ENCODE results near the gene SIK2.
"Not testable (repeated sequence)": the region's sequence is repeated elsewhere in the genome, so short reads cannot be mapped to it uniquely, and the experiment has no call there.

Gene SIK2

GRCh38 chr11:111756097-111756496 is 153.8 kb downstream of the SIK2 start:
- Mint-ChIP-seq H3K36me3 (peaks cover 39% of the 10 kb centered on the region), H3K9me3 (no peaks in the 10 kb centered on the region), H3K27ac (no peak overlapping the region), H3K4me1 (no peaks in the 10 kb centered on the region), H3K27me3 (no peaks in the 10 kb centered on the region), H3K4me3 (no peak overlapping the region)
- DNase-seq (ENCODE audit: low spot score in 2 of 2): no peak
- no peak for ATAC-seq (ENCODE audit: low read depth)

GRCh38 chr11:111759376-111759775 is 157.1 kb downstream of the SIK2 start:
- Mint-ChIP-seq H3K4me1 (peaks cover 10% of the 10 kb centered on the region), H3K27me3 (no peaks in the 10 kb centered on the region), H3K4me3 (no peak overlapping the region), H3K36me3 (peaks cover 37% of the 10 kb centered on the region), H3K27ac (no peak overlapping the region), H3K9me3 (no peaks in the 10 kb centered on the region)
- ATAC-seq (ENCODE audit: low read depth): no peak
- DNase-seq (ENCODE audit: low spot score in 2 of 2): no peak

GRCh38 chr11:111759778-111760407 is 157.6 kb downstream of the SIK2 start:
- Mint-ChIP-seq H3K36me3 (peaks cover 37% of the 10 kb centered on the region), H3K9me3 (no peaks in the 10 kb centered on the region), H3K4me1 (peaks cover 14% of the 10 kb centered on the region), H3K4me3 (no peak overlapping the region), H3K27ac (no peak overlapping the region), H3K27me3 (no peaks in the 10 kb centered on the region)
- no peak for ATAC-seq (ENCODE audit: low read depth)
- DNase-seq (ENCODE audit: low spot score in 2 of 2): no peak

GRCh38 chr11:111761036-111761435 is 158.8 kb downstream of the SIK2 start:
- Mint-ChIP-seq H3K36me3 (peaks cover 35% of the 10 kb centered on the region), H3K27me3 (no peaks in the 10 kb centered on the region), H3K9me3 (no peaks in the 10 kb centered on the region), H3K4me3 (no peak overlapping the region), H3K27ac (no peak overlapping the region), H3K4me1 (peaks cover 20% of the 10 kb centered on the region)
- no peak for ATAC-seq (ENCODE audit: low read depth)
- no peak for DNase-seq (ENCODE audit: low spot score in 2 of 2)

GRCh38 chr11:111762526-111762925 is 160.3 kb downstream of the SIK2 start:
- Mint-ChIP-seq H3K4me3 (no peak overlapping the region), H3K36me3 (peaks cover 31% of the 10 kb centered on the region), H3K27ac (no peak overlapping the region), H3K27me3 (no peaks in the 10 kb centered on the region), H3K4me1 (peaks cover 24% of the 10 kb centered on the region), H3K9me3 (no peaks in the 10 kb centered on the region)
- DNase-seq (ENCODE audit: low spot score in 2 of 2) (no peak), ATAC-seq (ENCODE audit: low read depth) (no peak)

- Mint-ChIP-seq H3K4me3 (no peak overlapping the region), H3K27ac (no peak overlapping the region), H3K36me3 (peaks cover 28% of the 10 kb centered on the region), H3K9me3 (no peaks in the 10 kb centered on the region), H3K27me3 (no peaks in the 10 kb centered on the region), H3K4me1 (peaks cover 24% of the 10 kb centered on the region)
- DNase-seq (ENCODE audit: low spot score in 2 of 2): no peak
- ATAC-seq (ENCODE audit: low read depth): no peak
Observed at GRCh38 chr11:111762981-111763643, 160.9 kb downstream of the SIK2 start.

- ATAC-seq (ENCODE audit: low read depth) (no peak), DNase-seq (ENCODE audit: low spot score in 2 of 2) (no peak)
- no peaks in the 10 kb centered on the region for H3K9me3 Mint-ChIP-seq
- peaks cover 16% of the 10 kb centered on the region for H3K36me3 Mint-ChIP-seq
- no peak overlapping the region for H3K27ac Mint-ChIP-seq
- no peaks in the 10 kb centered on the region for H3K27me3 Mint-ChIP-seq
- H3K4me1 Mint-ChIP-seq: peaks cover 24% of the 10 kb centered on the region
- peak overlapping the region; percentile 24 for H3K4me3 Mint-ChIP-seq
Observed at GRCh38 chr11:111764621-111765020, 162.4 kb downstream of the SIK2 start.

- Mint-ChIP-seq H3K36me3 (peaks cover 12% of the 10 kb centered on the region), H3K27ac (peak overlapping the region; percentile 88), H3K4me3 (peak overlapping the region; percentile 100), H3K9me3 (no peaks in the 10 kb centered on the region), H3K27me3 (no peaks in the 10 kb centered on the region), H3K4me1 (peaks cover 24% of the 10 kb centered on the region)
- DNase-seq (ENCODE audit: low spot score in 2 of 2) (peak in 1 of 2 donors; percentile 6), ATAC-seq (ENCODE audit: low read depth) (peak; percentile 28)
Observed at GRCh38 chr11:111765320-111765983, 163.2 kb downstream of the SIK2 start.

GRCh38 chr11:111765984-111766833 is 164.0 kb downstream of the SIK2 start, which contains the start of gene PPP2R1B:
TSS of gene PPP2R1B (minus strand) at chr11:111766389. CDS start at chr11:111766361, 28 bp downstream.
- H3K27me3 Mint-ChIP-seq: no peaks in the 10 kb centered on the region
- ATAC-seq (ENCODE audit: low read depth) (peak; percentile 97), DNase-seq (ENCODE audit: low spot score in 2 of 2) (peak; percentile 58 to 67)
- H3K4me3 Mint-ChIP-seq: peak within 1 kb of the TSS; percentile 100
- peaks cover 24% of the 10 kb centered on the region for H3K4me1 Mint-ChIP-seq
- H3K27ac Mint-ChIP-seq: peak within 1 kb of the TSS; percentile 88
- H3K36me3 Mint-ChIP-seq: peaks cover 9% of the 10 kb centered on the region
- H3K9me3 Mint-ChIP-seq: no peaks in the 10 kb centered on the region

- peaks cover 24% of the 10 kb centered on the region for H3K4me1 Mint-ChIP-seq
- peaks cover 7% of the 10 kb centered on the region for H3K36me3 Mint-ChIP-seq
- H3K27me3 Mint-ChIP-seq: no peaks in the 10 kb centered on the region
- no peaks in the 10 kb centered on the region for H3K9me3 Mint-ChIP-seq
- ATAC-seq (ENCODE audit: low read depth): no peak
- no peak for DNase-seq (ENCODE audit: low spot score in 2 of 2)
- H3K4me3 Mint-ChIP-seq: peak overlapping the region; percentile 100
- peak overlapping the region; percentile 88 for H3K27ac Mint-ChIP-seq
Observed at GRCh38 chr11:111766834-111767142, 164.5 kb downstream of the SIK2 start.

GRCh38 chr11:111770581-111771134 is 168.4 kb downstream of the SIK2 start:
- H3K4me1 Mint-ChIP-seq: peaks cover 8% of the 10 kb centered on the region
- DNase-seq (ENCODE audit: low spot score in 2 of 2) (no peak), ATAC-seq (ENCODE audit: low read depth) (no peak)

GRCh38 chr11:111771205-111771604 is 169.0 kb downstream of the SIK2 start:
- not testable (repeated sequence) for DNase-seq (ENCODE audit: low spot score in 2 of 2)

More at GRCh38 chr11:111770581-111771134, 168.4 kb downstream of the SIK2 start:
- H3K4me3 Mint-ChIP-seq: no peak overlapping the region
- H3K27ac Mint-ChIP-seq: no peak overlapping the region
- no peaks in the 10 kb centered on the region for H3K36me3 Mint-ChIP-seq
- H3K9me3 Mint-ChIP-seq: no peaks in the 10 kb centered on the region
- no peaks in the 10 kb centered on the region for H3K27me3 Mint-ChIP-seq

GRCh38 chr11:111772535-111772934 is 170.3 kb downstream of the SIK2 start:
- Mint-ChIP-seq H3K4me1 (peaks cover 19% of the 10 kb centered on the region), H3K9me3 (no peaks in the 10 kb centered on the region), H3K27me3 (no peaks in the 10 kb centered on the region), H3K27ac (no peak overlapping the region), H3K36me3 (no peaks in the 10 kb centered on the region), H3K4me3 (no peak overlapping the region)
- ATAC-seq (ENCODE audit: low read depth): no peak
- no peak for DNase-seq (ENCODE audit: low spot score in 2 of 2)

More at GRCh38 chr11:111771205-111771604, 169.0 kb downstream of the SIK2 start:
- H3K27me3 Mint-ChIP-seq; H3K9me3 Mint-ChIP-seq; H3K36me3 Mint-ChIP-seq; H3K4me3 Mint-ChIP-seq; ATAC-seq (ENCODE audit: low read depth); H3K27ac Mint-ChIP-seq: not testable (repeated sequence)
- H3K4me1 Mint-ChIP-seq: peaks cover 14% of the 10 kb centered on the region

Measured in memory B cell (primary cell).